Esophagus mucosa (tissue), 1 donor: ENCODE results near the gene RALGPS1. TPM values are rescaled to one million over a fixed set of nuclear protein-coding genes. Genes with fewer than 3 reads are reported as not detected.
"Not testable (repeated sequence)": the region's sequence is repeated elsewhere in the genome, so short reads cannot be mapped to it uniquely, and the experiment has no call there.

Experiments used
- ATAC-seq: fragments of 200-7000 bp; cut with Tn5 transposase; one replicate; pipeline ENCODE4 v1.9.1; 2020
- total RNA-seq: library from RNA; stranded (reverse); gene quantifications from one replicate; pipeline ENCODE4 v1.2.4, GENCODE V29; 2023
- donor health status: DM: yes; HTN: yes; CAD: no.

RALGPS1 gene
- total RNA-seq, 1 donor from 2014 or later = 6.8 TPM

DNA sequence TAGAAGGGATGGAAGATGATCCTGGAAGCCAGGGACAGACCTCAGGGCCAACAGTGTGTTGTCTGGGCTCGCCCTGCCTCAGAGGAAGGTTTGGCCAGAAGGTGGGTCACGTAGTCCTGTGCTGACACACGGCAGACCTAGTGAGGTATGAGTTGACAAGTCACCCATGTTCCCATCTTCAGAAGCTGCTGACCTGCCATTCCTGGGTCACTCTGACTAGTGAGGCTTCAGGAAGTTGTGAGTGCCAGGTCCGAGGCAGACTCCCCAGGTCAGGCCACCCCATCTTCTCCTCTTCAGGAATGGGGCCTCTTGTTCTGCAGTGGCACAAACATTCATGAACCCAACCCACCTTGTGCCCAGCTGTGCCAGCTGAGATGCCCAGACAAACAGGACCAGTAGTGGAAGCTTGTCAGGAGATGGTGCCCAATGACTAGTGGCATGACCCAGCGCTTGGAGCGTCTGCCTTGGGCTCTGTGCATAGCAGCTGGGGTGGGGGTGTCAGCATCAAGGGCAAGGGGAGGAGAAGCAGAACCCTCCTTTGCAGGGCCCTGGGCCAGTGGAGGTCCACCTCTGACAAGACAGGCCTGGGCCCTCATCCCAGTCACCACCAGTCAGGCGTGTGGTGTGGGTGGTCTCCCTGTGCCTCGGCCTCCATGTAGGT is 224.6 kb downstream of the RALGPS1 start:
- ATAC-seq = peak; percentile 52

DNA sequence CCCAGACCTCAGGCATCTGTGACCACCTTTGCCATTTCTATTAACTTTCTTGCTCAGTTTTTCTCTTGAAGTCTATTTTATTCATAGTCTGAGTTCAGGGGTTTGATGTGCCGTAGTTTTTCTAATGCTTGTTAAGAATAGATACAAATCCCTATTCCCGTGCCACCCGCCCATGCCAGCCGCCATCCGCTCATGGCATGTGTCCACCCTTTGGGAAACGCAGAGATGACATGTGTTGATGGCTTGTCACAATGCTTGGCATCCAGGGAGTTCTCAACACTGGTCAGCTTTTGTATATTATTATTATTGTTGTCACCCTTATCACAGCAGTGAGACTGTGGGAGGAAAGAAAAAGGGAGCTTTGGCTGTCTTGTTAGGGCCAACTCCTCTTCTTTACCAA is 225.2 kb downstream of the RALGPS1 start:
- ATAC-seq = no peak

DNA sequence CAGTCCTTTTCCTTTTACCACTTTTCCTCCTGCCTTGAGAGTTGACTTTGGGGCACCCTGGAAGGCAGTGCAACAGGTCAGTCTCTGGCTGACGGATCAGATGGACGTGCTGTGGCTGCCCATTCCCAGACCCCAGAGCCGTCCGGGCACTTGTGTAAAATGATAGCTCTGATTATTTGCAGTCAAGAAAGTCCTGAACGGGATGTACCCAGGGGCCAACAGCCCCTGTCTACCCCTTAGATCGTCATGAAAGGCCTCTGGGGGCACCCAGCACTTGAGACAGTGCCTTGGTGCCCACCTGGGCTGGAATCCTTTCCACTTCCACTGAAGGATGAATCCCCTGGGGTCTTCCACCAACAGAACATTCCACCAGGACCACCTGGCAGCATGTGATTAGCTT is 225.6 kb downstream of the RALGPS1 start:
- ATAC-seq = no peak

DNA sequence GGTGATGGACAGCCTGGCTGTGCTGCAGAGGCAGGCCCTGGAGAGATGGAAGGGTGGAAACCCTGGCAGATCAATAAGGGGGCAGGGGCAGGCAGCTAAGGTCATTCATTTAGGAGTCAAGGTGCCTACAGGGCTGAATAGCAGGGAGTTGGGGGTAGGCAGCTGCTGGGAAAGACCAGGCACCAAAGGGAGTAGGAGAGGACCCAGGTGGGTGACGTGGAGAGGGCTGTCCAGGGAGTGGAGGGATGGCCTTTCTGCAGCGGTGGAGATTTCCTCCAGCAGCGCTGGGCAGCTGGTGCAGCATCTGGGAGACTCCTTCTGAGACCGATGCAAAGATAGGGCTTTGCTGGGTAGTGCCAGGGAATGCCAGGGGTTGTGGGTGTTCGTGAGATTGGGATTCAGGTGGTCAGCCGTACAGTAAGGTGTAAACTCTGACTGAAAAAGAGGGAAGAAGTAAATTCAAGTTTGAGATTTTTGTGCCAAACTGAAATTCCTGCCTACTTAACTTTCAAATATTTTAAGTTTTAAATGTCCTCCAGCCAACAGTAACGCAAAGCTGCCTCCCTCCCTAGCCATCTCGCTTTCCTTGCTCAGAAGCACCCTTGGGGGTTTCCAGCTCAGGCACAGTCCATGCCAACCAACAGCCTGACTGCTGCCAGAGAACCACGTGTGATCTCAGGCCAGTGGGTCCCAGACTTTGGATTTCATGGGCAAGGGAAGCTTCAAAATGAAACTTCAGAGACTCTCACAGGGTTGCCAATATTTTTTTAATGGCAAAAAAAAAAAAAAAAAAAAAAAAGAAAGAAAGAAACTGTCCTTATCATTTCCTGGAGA is 226.5 kb downstream of the RALGPS1 start:
- ATAC-seq = no peak

DNA sequence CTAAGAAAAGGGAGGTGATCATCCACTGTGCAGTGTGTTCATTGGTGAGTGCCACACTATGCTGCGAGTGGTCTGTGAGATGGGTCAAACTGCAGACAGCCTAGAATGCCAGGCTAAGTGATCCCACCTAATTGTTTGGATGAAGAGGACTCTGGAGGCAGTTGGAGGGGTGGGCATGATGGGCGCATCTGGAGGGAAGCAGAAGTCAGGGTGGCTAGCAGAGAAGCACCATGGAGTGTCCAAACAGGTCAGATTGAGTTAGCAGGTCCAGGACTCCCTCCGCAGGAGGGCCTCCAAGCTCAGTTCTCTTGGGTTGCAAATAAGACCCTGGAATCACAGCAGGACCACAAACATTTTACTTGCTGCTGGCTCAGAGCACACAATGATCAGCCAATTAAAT is 227.7 kb downstream of the RALGPS1 start:
- no peak for ATAC-seq

DNA sequence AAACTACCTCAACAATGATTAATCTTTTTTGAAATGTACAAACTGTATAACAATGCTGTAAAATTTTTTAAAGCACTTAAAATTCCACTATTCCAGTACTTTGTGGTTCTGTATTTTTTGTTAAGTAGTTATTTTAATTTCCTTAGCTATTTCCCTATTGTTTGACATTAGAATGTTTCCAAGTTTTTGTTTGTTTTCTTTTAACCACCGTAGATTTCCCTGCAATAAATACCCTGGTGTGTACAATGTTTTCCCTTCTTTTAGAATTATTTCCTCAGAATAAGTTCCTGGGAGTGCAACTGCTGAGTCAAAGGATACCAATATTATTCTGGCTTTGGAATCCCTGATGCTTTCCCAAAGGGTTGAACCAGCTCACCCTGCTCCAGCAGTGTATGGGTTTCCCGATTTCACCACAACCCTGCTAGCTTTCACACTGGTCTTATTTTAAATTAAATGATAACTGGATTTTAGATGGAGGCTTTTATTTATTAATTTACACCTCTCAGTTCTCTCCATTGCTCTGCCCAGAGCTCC is 228.4 kb downstream of the RALGPS1 start:
- no peak for ATAC-seq

DNA sequence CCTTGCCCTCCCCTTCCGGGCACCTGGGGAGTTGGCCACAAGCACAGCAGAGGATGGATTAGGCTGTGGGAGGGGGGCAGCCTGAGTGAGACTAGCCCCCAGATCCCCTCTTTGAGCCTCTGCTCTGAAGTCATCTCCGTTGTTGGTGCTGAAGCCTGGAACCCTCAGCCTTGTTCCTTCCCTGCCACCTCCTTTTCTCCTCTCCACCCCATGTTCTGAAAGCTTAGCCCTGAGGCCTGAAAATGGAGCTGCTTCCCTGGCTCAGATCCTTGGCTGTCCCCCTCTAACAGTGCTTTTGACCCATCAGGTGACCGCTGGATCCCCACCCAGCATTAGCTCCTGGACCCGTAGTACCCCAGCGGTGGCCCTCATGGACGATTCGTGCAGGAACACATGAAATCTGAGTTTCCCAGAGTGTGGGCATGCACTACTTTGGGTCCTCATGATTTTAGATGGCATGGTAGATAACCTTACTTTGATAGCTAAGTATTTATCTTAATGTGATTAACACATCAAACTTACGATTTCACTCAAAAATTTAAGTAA is 229.4 kb downstream of the RALGPS1 start:
- ATAC-seq = no peak

DNA sequence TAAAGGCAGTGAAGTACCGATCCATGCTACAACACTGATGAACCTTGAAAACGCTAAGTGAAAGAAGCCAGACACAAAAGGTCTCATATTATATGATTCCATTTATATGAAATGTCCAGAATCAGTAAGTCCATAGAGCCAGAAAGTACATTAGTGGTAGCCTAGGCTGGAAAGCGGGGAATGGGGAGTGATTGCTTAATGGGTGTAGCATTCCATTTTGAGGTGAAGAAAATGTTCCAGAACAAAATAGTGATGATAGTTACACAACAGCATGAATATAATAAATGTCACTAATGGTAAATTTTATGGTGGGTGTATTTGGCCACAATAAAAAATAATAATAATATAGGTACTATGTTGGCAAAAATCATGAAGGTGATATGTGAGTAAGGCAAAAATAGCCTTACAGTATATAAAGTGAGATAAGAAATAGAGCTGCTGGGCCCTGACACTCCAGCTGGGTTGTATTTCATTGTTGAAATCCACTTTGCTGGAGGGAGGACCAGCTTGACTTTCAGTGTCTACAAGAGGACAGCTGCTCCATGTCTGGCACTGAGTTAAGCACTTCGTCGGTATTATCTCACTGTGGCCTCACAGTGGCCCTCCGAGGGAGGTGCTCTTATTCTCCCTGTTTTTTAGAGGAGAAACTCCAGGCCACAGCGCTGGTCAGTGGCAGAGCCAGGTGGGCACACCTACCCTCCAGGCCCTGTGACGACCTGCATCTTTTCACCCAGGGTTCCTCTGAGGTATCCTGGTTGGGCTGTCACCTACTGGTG is 230.3 kb downstream of the RALGPS1 start:
- no peak for ATAC-seq

DNA sequence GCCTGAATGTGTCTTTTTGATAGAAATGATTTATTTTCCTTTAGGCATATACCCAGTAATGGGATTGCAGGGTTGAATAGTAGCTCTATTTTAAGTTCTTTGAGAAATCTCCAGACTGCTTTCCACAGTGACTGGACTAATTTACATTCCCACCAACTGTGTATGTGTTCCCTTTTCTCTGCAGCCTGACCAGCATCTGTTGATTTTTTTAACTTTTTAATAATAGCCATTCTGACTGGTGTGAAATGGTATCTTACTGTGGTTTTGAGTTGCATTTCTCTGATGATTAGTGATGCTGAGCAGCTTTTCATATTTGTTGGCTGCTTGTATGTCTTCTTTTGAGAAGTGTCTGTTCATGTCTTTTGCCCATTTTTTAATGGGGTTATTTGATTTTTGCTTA is 232.3 kb downstream of the RALGPS1 start:
- not testable (repeated sequence) for ATAC-seq

DNA sequence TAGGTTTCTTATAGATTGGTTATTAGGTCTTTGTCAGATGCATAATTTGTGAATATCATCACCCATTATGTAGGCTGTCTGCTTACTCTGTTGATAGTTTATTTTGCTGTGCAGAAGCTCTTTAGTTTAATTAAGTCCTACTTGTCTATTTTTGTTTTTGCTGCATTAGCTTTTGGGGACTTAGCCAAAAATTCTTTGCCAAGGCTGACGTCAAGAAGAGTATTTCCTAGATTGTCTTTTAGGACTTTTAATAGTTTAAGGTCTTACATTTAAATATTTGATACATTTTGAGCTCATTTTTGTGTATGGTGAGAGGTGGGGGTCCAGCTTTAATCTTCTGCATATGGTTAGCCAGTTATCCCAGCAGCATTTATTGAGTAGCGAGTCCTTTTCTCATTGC is 232.7 kb downstream of the RALGPS1 start:
- no peak for ATAC-seq

DNA sequence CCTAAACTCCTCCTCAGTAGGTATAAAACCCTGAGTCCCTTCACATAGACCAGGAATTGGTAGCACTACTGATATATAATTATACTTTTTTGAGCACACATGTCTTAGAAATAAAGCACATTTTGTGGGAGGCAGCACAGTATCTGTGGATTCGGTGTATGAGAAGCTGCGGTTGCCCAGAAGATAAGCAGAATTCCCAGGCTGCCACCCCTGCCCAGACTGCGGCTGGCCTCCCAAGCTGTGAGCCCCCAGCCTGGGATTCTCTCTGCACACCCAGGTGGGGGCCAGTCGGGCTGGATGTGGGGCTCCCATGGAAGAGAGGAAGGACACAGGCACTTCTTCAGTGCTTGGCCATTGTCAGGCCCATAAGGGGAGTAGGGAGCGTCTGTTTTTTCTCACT is 233.4 kb downstream of the RALGPS1 start:
- no peak for ATAC-seq

DNA sequence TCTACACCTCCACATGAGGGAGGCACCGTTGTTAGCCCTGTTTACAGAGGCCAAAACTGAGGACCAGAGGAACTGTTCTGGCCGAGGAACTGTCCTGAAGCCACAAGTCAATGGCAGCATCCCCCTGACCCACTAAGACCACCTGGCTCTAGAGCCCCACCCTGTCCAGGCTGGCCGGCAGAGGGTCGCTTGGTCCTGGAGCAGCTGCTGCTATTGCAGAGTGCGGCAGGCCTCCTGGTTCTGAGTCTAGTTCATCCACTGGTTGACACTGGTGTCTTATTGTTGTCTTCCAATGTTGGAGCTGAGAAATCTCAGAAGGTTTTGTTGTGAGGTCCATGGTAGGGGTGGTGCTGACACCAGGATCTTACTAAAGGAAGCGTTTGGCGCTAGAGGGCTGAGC is 234.4 kb downstream of the RALGPS1 start:
- ATAC-seq = no peak

DNA sequence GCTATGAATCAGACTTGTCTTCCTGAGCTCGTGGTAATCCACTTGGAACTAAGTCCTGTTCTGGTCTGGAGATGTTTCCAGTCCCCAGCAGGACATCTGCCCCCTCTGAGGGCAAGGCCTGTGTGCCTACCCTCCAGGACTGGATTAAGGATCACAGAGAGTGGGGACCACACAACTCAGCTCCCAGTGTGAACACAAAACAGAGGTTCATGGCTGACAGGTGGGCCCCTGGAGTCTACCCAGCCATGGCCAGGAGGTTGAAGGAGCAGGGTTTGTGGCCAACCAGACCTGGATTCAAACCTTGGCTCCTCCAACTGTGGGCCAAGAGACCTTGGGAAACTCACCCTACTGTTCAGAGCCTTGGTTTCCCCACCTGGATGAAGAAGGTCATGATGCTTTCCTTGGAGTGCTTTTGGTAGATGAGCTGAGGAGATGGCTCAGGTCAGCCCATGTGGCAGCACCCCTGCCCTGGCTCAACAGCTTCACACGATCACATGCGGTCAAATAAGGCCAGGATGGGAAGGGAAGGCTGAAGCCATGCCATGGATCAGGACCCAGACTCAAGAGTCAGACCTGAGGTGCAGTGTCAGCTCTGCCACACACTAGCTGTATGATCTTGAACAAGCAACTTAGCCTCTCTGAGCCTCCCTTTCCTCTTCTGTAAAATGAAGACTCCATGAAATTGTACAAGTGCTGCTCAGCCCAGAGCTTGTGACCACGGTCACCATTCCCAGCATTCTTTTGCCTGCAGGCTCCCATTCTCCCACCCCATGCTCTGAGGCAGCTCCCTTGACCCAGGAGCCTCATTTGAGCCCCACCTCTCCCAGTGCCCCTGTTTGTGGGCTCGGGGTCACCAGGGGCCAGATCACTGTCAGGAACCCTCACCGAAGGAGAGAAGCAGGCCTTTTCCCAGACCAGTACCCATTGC is 235.1 kb downstream of the RALGPS1 start:
- ATAC-seq = no peak

DNA sequence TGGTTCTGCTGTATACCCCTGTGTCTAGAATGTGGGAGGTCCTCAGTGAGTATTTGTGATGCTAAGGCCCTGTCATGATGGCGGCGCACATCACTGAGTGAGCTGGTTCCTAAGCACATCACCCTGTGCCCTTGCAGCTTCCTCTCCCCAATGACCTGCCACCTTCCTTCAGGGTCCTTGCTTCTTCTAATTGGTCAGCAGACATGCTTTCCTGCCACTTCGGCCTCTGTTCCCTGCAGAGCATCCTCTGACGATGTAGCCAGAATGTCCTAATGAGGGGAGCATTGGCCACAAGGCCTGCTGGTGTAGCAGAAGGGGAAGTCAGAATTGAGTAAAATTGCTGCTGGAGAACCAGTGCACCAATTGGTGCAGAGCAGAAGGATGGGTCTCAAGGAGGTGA is 238.9 kb downstream of the RALGPS1 start:
- no peak for ATAC-seq

DNA sequence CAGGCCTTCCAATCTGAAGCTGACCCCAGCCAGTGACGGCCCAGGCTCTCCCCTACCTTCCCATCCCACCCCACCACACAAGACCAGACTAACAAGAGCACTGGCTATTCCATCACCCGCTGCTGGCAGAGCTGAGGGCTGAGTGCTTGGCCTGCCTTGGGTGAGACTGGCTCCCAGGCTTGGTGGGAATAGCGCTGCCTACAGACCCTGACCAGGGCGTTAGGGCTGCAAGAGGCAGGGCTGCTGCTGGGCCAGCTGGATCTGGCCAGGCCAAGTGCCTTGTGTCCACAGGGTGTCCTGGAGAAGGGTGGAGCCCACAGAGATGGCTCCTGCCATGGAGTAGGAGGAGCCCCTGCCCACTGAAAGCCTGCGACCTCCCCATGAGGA is 239.4 kb downstream of the RALGPS1 start:
- ATAC-seq = peak; percentile 31

DNA sequence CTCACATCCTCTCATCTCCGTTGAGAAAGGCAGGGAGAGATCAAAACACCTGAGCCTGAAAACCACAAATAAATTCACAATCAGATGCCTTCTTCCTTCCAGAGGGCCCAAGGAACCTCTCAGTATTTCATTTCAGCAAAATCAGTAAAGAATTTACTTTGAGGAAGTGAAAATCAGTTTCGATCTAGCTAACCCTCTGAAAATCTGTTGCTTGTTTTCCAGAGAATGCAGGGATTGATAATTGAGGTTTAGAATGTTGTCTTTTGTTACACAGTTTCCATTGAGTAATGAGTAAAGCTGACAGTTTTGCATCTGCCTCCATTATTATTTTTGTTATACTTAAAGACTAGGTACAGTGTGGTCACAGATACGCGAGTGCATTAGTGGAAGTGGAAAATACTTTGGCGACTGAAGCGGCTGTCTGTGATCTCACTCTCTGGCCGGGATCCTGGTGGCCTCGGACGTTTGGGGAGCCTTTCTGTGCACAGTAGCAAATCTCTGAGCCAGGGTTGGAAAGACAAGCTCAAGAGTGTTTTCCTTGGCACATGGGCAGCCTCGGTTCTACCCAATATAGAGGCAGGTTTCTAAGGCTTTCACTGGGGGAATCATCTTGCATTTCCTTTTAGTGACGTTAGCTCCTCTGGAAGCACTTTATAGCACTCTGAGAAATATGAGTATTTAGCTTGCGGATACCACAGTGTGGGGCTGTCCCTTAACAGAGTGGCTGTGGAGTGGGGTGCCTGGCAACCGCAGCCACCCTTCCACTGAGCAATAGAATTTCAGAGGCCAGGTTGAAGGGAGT is 240.0 kb downstream of the RALGPS1 start:
- peak; percentile 29 for ATAC-seq

DNA sequence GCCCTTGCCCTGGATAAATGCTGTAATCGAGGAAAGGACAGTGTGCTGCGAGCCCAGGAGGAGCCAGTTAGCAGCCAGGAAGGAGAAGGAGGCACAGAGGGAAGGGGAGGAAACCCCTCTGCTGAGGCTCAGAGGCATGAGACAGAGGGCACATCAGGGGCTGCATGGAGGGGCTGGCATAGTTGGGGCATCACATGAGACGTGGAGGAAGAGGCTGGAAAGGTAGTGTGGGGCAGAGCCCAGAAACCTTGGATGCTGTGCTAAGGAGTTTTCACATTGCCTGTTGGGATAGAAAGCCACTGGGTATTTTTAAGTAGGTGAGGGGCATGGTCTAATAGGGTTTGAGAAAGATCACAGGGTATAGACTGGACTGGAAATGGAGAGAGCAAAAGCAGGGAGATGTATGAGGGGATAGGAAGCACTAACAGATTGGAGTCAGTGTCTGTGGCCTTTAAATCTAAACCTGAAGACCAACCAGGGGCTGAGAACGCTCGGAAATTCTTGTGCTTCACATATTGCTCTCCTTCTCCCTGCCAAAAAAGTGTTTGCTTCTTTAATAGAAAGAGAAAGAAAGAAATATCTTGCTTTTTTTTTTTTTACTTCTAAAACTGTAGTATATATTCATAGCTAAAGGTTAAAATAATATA is 240.9 kb downstream of the RALGPS1 start:
- no peak for ATAC-seq

DNA sequence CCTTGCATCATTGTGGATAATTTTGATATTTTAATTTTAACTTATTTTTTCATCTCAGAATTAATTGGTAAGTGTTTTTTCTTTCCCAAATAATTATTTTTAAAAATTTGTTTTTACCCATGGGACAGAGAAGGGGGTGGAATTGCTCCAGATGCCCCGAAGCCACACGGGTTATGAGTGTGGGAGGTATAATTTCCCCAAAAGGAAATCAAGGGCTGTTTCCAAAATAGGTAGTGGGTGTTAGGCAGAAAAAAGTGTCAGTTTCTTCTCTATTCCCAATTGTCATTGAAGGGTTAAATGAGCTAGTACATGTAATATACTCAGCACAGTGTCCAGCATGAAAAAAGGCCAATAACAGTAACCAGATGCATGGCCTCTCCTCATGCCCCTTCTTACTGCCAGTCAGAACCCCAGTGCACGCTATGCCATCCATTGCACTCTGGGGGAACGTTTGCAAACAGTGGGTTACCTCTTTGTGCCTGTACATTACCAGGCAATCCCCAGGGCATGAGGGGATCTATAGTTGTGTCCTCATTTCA is 244.3 kb downstream of the RALGPS1 start:
- no peak for ATAC-seq

DNA sequence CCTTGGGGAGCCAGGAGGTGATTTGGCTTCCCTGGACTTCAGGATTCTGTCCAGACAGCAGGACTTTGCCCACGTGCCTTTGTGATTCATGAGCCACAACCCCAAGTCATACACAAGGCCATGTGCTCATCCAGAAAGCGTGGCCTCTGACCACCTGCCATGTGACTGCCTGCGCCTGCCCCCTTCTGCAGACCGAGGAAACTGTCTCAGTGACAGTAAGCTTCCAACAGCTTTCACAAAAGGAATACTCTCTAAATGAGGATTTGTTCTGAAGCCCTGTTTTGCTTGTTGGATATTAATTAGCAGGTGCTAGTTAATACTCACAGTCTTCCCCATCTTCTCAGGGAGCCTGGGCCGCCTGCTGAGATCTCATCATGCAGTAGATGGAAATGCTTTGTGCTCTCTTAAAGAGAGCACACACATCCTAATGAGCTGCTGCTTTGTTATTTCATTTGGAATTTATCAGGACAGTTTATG is 244.8 kb downstream of the RALGPS1 start:
- no peak for ATAC-seq
